HG02840 (cell line): Measurements from ENCODE around the gene PRR3.

ENCODE experiments used
- ATAC-seq: cut with Tn5 transposase; IDR thresholded peaks from one replicate; pipeline ENCODE4 v1.9.1; 2021; ENCODE audit warnings: mild to moderate bottlenecking, moderate library complexity, moderate number of reproducible peaks; ENCODE audit not compliant: unreplicated experiment, low FRiP score

Gene PRR3

GRCh38 chr6:30533460-30534294 is 23.4 kb upstream of the PRR3 start:
- ATAC-seq, result no peak

- no peak for ATAC-seq
These were observed 19.2 kb upstream of the PRR3 start for GRCh38 chr6:30537931-30538330.

- ATAC-seq, result no peak
These were observed 15.3 kb upstream of the PRR3 start for GRCh38 chr6:30541515-30542403.

GRCh38 chr6:30542404-30542725 is 14.7 kb upstream of the PRR3 start:
- ATAC-seq, result no peak

- ATAC-seq, result no peak
These were observed 14.2 kb upstream of the PRR3 start for GRCh38 chr6:30542915-30543314.

GRCh38 chr6:30543821-30544220 is 13.3 kb upstream of the PRR3 start:
- no peak for ATAC-seq

- no peak for ATAC-seq
These were observed 12.3 kb upstream of the PRR3 start for GRCh38 chr6:30544666-30545272.

- no peak for ATAC-seq
These were observed 9.6 kb upstream of the PRR3 start for GRCh38 chr6:30547454-30547853.

GRCh38 chr6:30548375-30548774 is 8.7 kb upstream of the PRR3 start:
- no peak for ATAC-seq

- no peak for ATAC-seq
These were observed 2.7 kb upstream of the PRR3 start for GRCh38 chr6:30554404-30554803.

- no peak for ATAC-seq
These were observed 1.9 kb upstream of the PRR3 start for GRCh38 chr6:30554962-30555815.

GRCh38 chr6:30555816-30556065 is 1.4 kb upstream of the PRR3 start:
- no peak for ATAC-seq

- peak; percentile 68 for ATAC-seq
These were observed 809 bp upstream of the PRR3 start, which contains the start of gene GNL1 for GRCh38 chr6:30556066-30556905. Gene GNL1 (minus strand): TSS chr6:30556489. CDS start chr6:30556203, 286 bp downstream.

- no peak for ATAC-seq
These were observed 537 bp downstream of the PRR3 start for GRCh38 chr6:30557683-30557981.

GRCh38 chr6:30560930-30561329 is 3.8 kb downstream of the PRR3 start:
- no peak for ATAC-seq

GRCh38 chr6:30562470-30563425 is 5.7 kb downstream of the PRR3 start:
- ATAC-seq, result no peak

GRCh38 chr6:30564114-30564513 is 7.0 kb downstream of the PRR3 start:
- no peak for ATAC-seq

GRCh38 chr6:30565772-30566171 is 8.7 kb downstream of the PRR3 start:
- ATAC-seq, result no peak

- ATAC-seq, result no peak
These were observed 11.2 kb downstream of the PRR3 start for GRCh38 chr6:30568245-30568644.
